ENCODE data around the gene FAM13A.

- no peak for TF ChIP-seq POLR2A (IDR thresholded peaks at IDR 0.05)
- TF ChIP-seq, protein P1, sequence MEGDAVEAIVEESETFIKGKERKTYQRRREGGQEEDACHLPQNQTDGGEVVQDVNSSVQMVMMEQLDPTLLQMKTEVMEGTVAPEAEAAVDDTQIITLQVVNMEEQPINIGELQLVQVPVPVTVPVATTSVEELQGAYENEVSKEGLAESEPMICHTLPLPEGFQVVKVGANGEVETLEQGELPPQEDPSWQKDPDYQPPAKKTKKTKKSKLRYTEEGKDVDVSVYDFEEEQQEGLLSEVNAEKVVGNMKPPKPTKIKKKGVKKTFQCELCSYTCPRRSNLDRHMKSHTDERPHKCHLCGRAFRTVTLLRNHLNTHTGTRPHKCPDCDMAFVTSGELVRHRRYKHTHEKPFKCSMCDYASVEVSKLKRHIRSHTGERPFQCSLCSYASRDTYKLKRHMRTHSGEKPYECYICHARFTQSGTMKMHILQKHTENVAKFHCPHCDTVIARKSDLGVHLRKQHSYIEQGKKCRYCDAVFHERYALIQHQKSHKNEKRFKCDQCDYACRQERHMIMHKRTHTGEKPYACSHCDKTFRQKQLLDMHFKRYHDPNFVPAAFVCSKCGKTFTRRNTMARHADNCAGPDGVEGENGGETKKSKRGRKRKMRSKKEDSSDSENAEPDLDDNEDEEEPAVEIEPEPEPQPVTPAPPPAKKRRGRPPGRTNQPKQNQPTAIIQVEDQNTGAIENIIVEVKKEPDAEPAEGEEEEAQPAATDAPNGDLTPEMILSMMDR (IDR thresholded peaks at IDR 0.05): no peak
Observed at GRCh38 chr4:89078300-89078699, 21.3 kb upstream of the FAM13A start.
